Mesothelial cell of epicardium (in vitro differentiated cells): Measurements from ENCODE around the gene CDK2. TPM values are rescaled to one million over a fixed set of nuclear protein-coding genes. Genes with fewer than 3 reads are reported as not detected.

ENCODE experiments used
- DNase-seq, 2 experiments: peaks; one replicate each; pipeline ENCODE4 v3.0.0; 2021; ENCODE audit warnings: low spot score in 2 of 2; ENCODE audit not compliant: unreplicated experiment in 2 of 2
- H3K27ac Mint-ChIP-seq: 2 replicates; pipeline ENCODE4 v1.8.0; 2021; ENCODE audit warnings: mixed read lengths
- H3K27me3 Mint-ChIP-seq: 2 replicates; pipeline ENCODE4 v1.8.0; 2021; ENCODE audit warnings: low read depth, mixed read lengths
- H3K36me3 Mint-ChIP-seq: 2 replicates; pipeline ENCODE4 v1.8.0; 2021; ENCODE audit warnings: mixed read lengths
- H3K4me1 Mint-ChIP-seq: 2 replicates; pipeline ENCODE4 v1.8.0; 2021; ENCODE audit warnings: mixed read lengths
- H3K4me3 Mint-ChIP-seq: 2 replicates; pipeline ENCODE4 v1.8.0; 2021; ENCODE audit warnings: mild to moderate bottlenecking, moderate library complexity, mixed read lengths
- H3K9me3 Mint-ChIP-seq: 2 replicates; pipeline ENCODE4 v1.8.0; 2021; ENCODE audit warnings: mixed read lengths
- total RNA-seq: library from RNA; stranded (reverse); gene quantifications from 3 replicates; pipeline ENCODE4 v1.2.1, GENCODE V29; 2021
- TF ChIP-seq, protein P1 (sequence below): fragments of 200-600 bp; sonication (generic); IDR thresholded peaks from one replicate; pipeline ENCODE4 v1.5.0; 2021; ENCODE audit warnings: antibody characterized with exemption; ENCODE audit not compliant: unreplicated experiment

CDK2 gene
- total RNA-seq, 1 donor from 2014 or later = 52.4 TPM

DNA sequence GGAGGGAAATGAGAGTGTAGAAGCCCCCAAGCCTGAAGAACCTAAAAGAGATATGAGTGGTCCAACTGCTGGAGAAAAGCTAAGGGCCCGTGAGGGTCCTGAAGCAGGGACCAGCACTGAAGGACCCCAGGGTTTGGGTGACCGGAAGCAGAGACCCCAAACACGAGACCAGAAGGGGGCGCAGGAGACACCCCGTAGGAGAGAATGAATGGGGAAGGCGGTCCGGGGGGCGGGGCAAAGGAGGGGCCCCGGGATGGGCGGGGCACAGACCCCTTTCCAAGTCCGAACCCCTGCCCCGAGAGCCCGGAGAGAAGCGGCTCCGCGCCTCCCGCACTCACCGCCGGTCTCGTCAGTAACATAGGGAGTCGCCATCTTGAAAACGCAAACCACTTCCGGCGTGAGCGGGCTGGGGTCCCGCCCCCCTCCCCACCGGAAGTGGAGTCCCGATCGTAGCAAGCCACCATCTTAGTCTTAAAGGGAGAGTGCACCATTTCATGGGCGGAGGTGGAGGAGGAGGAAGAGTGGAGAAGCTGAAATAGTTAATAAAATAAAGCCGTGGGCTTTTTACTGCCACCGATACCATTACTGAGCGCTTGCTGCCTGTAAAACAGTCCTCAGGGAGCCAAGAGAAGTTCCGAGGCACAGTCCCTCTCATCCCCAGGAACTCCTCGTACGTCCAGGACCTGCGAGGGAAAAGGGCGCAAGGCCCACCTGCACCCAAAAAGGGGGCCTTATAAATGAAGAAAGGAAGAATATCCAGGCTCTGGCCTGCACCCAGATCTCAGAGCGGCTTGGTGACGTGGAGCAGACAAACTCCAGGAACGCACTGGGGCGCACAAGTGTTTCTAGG lies 39.7 kb upstream of the CDK2 start:
- peak overlapping the region; percentile 99 for H3K4me3 Mint-ChIP-seq
- H3K4me1 Mint-ChIP-seq = peaks cover 45% of the 10 kb centered on the region
- no peaks in the 10 kb centered on the region for H3K27me3 Mint-ChIP-seq
- H3K27ac Mint-ChIP-seq = peak overlapping the region; percentile 100
- TF ChIP-seq, protein P1, sequence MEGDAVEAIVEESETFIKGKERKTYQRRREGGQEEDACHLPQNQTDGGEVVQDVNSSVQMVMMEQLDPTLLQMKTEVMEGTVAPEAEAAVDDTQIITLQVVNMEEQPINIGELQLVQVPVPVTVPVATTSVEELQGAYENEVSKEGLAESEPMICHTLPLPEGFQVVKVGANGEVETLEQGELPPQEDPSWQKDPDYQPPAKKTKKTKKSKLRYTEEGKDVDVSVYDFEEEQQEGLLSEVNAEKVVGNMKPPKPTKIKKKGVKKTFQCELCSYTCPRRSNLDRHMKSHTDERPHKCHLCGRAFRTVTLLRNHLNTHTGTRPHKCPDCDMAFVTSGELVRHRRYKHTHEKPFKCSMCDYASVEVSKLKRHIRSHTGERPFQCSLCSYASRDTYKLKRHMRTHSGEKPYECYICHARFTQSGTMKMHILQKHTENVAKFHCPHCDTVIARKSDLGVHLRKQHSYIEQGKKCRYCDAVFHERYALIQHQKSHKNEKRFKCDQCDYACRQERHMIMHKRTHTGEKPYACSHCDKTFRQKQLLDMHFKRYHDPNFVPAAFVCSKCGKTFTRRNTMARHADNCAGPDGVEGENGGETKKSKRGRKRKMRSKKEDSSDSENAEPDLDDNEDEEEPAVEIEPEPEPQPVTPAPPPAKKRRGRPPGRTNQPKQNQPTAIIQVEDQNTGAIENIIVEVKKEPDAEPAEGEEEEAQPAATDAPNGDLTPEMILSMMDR = peak; percentile 59
- H3K9me3 Mint-ChIP-seq = no peaks in the 10 kb centered on the region
- peaks cover 3% of the 10 kb centered on the region for H3K36me3 Mint-ChIP-seq
- DNase-seq = peak; percentile 74 to 86

DNA sequence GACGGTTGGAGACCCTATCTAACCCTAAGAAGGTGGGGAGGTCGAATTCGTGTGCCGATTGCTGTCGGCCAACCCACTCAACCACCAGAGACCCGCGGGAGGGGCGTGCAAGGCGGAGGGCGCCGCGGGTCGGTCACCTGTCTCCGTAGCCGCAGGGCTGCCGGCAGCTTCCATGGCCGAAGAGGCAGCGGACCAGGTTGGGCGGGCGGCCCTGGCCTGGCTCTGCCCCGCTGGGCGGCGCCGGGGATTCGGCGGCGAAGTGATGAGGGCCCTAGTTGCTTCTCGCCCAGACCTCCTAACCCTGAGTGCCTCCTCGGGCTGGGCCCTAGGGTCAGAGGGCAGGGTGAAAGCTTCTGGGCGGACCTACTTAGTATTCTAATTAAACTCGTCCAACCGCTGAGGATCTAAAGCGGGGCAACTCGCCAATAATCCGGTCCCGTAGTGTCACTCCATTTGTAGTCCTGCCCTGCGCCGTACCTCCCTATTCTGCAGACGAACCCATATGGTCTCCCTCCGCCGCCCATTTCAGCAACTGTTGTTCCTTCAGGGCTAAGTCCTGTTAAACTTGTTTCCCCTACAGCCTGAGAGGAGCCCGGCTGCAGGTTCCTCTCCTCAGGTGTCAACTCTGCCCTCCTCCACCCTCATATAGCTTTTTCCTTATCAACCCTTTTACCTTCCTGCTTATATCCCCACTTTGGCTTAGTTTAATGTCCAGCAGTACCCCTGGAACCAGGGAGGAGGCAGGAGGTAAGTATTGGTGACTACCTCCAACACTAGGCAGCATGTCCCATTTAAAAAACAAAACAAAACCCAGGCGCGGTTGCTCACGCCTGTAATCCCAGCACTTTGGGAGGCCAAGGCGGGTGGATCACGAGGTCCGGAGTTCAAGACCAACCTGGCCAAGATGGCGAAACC lies 38.8 kb upstream of the CDK2 start, which contains the start of gene PYM1:
TSS of gene PYM1 (minus strand) at position 307 of the 915 bp plus-strand sequence. CDS start at position 174, 133 bp downstream.
- no peaks in the 10 kb centered on the region for H3K27me3 Mint-ChIP-seq
- TF ChIP-seq, protein P1 = no peak
- H3K36me3 Mint-ChIP-seq = no peaks in the 10 kb centered on the region
- H3K4me3 Mint-ChIP-seq = peak within 1 kb of the TSS; percentile 99
- peak within 1 kb of the TSS; percentile 100 for H3K27ac Mint-ChIP-seq
- peak; percentile 30 to 63 for DNase-seq
- H3K4me1 Mint-ChIP-seq = peaks cover 51% of the 10 kb centered on the region
- no peaks in the 10 kb centered on the region for H3K9me3 Mint-ChIP-seq

DNA sequence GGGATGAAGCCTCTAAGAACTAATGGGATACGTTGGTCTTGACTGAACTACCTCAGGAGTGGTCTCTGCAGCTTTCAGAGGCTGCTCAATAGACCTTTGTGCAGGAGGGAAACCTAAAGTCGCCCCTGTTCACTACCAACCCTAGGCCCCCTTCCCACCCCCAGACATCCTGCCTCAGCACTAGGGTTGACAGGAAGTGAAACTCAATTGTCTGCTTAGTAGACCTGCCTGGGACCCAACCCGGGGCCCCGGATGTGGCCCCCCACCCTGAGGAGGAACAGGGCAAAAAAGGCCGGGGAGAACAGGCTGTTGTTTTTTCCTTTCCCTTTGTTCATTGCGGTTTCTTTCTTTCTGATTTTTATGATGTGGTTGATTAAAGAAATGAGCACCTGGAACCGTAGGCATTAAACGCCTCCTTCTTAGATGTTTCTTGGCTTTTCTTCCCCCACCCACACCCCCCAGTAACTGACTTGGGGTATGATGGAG lies 37.3 kb upstream of the CDK2 start:
- no peaks in the 10 kb centered on the region for H3K36me3 Mint-ChIP-seq
- no peaks in the 10 kb centered on the region for H3K27me3 Mint-ChIP-seq
- no peak for DNase-seq
- peak overlapping the region; percentile 40 for H3K27ac Mint-ChIP-seq
- H3K4me1 Mint-ChIP-seq = peaks cover 54% of the 10 kb centered on the region
- H3K9me3 Mint-ChIP-seq = no peaks in the 10 kb centered on the region
- TF ChIP-seq, protein P1 = no peak
- H3K4me3 Mint-ChIP-seq = peak overlapping the region; percentile 41

DNA sequence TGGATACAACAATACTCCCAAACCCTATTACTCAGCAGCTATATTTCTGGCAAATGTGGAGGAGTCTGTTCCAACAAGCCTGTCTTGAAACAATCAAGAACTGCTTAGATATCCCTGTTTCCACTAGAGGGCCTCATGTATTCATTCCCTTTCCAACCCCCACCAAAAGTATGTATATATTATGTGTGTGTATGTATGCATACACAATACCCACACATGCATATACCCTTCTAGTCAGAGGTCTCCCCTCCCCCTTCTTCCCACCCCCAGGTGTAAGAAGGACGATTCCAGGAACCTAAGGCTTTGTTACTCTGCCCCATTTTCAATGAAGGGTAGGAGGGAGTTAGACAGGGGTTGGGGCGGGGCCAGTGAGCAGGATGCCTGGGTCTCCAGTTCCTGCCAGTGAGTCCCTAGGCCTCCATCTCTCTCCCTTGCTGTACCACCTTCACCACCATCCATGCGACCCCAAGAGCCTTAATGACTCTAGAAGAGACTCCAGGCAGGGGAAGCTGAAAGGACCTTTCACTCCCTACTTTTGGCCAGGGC lies 35.8 kb upstream of the CDK2 start, which contains the start of gene DGKA:
TSS of gene DGKA (plus strand) at position 392 of the 546 bp plus-strand sequence. CDS start 5,342 bp downstream, outside the sequence.
- TF ChIP-seq, protein P1 = peak; percentile 40
- DNase-seq = no peak
- H3K4me1 Mint-ChIP-seq = peaks cover 43% of the 10 kb centered on the region
- no peaks in the 10 kb centered on the region for H3K9me3 Mint-ChIP-seq
- H3K27me3 Mint-ChIP-seq = no peaks in the 10 kb centered on the region
- peak within 1 kb of the TSS; percentile 91 for H3K27ac Mint-ChIP-seq
- peak within 1 kb of the TSS; percentile 76 for H3K4me3 Mint-ChIP-seq
- no peaks in the 10 kb centered on the region for H3K36me3 Mint-ChIP-seq

DNA sequence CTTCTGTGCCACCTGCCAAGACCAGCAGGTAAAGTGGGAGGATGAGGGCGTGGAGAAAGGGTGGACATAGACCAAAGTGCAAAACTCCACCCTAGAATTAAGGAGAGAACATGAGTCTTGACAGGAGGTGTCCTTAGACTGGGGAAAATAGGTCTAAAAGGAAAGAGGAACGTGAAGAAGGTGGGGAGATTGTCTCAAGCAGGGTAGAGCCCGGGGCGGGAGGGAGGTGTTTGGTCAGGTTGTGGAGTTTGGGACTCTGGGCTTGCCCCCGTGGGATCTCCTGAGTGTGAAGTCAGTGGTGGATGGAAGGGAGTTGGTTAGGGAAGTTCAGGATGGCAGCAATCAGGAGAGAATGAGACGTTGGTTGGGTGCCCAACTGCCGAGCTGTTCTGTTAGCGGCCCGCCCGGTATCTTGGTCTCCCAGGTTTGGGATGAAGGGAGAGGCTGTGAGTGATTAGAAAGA lies 35.3 kb upstream of the CDK2 start:
- no peak for DNase-seq
- Mint-ChIP-seq H3K36me3 (no peaks in the 10 kb centered on the region), H3K27ac (peak overlapping the region; percentile 91), H3K4me3 (peak overlapping the region; percentile 76), H3K27me3 (no peaks in the 10 kb centered on the region), H3K9me3 (no peaks in the 10 kb centered on the region), H3K4me1 (peaks cover 38% of the 10 kb centered on the region)
- TF ChIP-seq, protein P1 = no peak
